ENCODE data around the gene DIAPH2. TPM values are rescaled to one million over a fixed set of nuclear protein-coding genes. Genes with fewer than 3 reads are reported as not detected.

The DIAPH2 gene
- total and polyA plus RNA-seq, 2 donors (not counting 1 experiment from before 2014, with no cell fraction given): 4.2 to 32.4 TPM

DNA sequence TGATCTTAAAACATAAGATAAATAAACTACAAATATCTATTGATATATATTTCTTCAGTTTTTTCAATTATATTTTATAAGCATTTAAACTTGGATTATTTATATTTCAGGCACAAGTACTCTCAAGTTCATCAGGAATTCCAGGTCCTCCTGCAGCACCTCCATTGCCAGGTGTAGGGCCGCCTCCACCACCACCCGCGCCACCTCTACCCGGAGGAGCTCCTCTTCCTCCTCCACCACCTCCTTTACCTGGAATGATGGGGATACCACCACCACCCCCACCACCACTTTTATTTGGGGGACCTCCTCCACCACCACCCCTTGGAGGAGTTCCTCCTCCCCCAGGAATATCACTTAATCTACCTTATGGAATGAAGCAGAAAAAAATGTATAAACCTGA, 273.1 kb downstream of the DIAPH2 start:
- ATAC-seq (ENCODE audit: low read depth): no peak

DNA sequence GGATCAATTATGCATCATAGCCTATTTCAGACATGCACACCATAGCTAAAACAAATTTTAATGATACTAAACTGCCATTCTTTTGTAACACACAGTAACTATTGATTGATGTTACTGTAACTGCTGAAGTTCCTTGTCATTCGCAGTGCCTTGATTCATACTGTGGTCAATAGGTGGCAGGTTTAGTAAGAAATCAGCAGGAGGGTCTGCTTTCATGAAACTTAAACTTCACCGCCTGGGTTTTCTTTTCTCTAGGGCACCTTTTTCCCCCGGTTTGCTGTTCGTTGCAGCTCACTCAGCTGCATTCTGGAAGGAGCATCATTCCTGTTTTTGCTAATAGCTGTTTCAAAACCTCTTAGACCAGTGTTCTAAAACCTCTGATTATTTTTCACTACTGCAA, 287.2 kb downstream of the DIAPH2 start:
- no peak for DNase-seq
- Histone ChIP-seq H4K20me1 (ENCODE audit: control insufficient read depth, insufficient read depth, low read length, poor library complexity, severe bottlenecking) (no peaks in the 10 kb centered on the region), H3K9me3 (ENCODE audit: control extremely low read depth in 1 of 3, control insufficient read depth in 2 of 3, insufficient read depth in 1 of 3, low read length in 2 of 3) (no peaks in the 10 kb centered on the region), H2AFZ (ENCODE audit: insufficient read depth, low read depth, low read length, poor library complexity, severe bottlenecking) (no peak overlapping the region), H3K4me1 (ENCODE audit: control insufficient read depth in 2 of 2, insufficient read depth in 2 of 2, low read length in 2 of 2) (no peaks in the 10 kb centered on the region), H3K36me3 (replicated peaks in 1 of 2; ENCODE audit: control extremely low read depth in 1 of 2, control insufficient read depth in 1 of 2, extremely low read depth in 1 of 2, insufficient read depth in 2 of 2, low read length in 1 of 2) (peaks cover 0 to 2% of the 10 kb centered on the region in 2 experiments), H3K4me3 (ENCODE audit: control extremely low read depth in 1 of 5, extremely low read depth in 1 of 5, insufficient read depth in 1 of 5, low read depth in 2 of 5, low read length in 4 of 5) (no peak overlapping the region), H3K9ac (ENCODE audit: low read length) (no peak overlapping the region), H3K27me3 (replicated peaks in 1 of 4; ENCODE audit: control extremely low read depth in 1 of 4, control insufficient read depth in 3 of 4, insufficient read depth in 4 of 4, low read length in 3 of 4) (no peaks in the 10 kb centered on the region), H3K4me2 (replicated peaks; ENCODE audit: low read depth, low read length, poor library complexity, severe bottlenecking) (no peak overlapping the region), H3K27ac (ENCODE audit: low read length in 2 of 2) (no peak overlapping the region), H3K79me2 (ENCODE audit: control insufficient read depth, insufficient read depth, low read length) (no peaks in the 10 kb centered on the region)
- ChIA-PET POLR2A (no interaction called here), CTCF (no interaction called here)
- Mint-ChIP-seq H3K27me3 (no peaks in the 10 kb centered on the region), H3K4me3 (no peak overlapping the region), H3K27ac (no peak overlapping the region), H3K9me3 (ENCODE audit: insufficient read depth) (no peaks in the 10 kb centered on the region), H3K4me1 (no peaks in the 10 kb centered on the region)
- no CpG with 5 or more reads among the region's 4 CpGs for WGBS (ENCODE audit: insufficient coverage)
- no peak for TF ChIP-seq EZH2 (IDR thresholded peaks at IDR 0.05; ENCODE audit: borderline replicate concordance, insufficient read depth, low read depth, low read length, poor library complexity, severe bottlenecking)
- TF ChIP-seq, protein P1, sequence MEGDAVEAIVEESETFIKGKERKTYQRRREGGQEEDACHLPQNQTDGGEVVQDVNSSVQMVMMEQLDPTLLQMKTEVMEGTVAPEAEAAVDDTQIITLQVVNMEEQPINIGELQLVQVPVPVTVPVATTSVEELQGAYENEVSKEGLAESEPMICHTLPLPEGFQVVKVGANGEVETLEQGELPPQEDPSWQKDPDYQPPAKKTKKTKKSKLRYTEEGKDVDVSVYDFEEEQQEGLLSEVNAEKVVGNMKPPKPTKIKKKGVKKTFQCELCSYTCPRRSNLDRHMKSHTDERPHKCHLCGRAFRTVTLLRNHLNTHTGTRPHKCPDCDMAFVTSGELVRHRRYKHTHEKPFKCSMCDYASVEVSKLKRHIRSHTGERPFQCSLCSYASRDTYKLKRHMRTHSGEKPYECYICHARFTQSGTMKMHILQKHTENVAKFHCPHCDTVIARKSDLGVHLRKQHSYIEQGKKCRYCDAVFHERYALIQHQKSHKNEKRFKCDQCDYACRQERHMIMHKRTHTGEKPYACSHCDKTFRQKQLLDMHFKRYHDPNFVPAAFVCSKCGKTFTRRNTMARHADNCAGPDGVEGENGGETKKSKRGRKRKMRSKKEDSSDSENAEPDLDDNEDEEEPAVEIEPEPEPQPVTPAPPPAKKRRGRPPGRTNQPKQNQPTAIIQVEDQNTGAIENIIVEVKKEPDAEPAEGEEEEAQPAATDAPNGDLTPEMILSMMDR (IDR thresholded peaks at IDR 0.05): no peak
- intact Hi-C loops (cut with micrococcal nuclease): no loop called here
- ATAC-seq (ENCODE audit: low read depth): no peak

More for the DNA sequence above, 273.1 kb downstream of the DIAPH2 start:
- H3K9ac ChIP-seq (ENCODE audit: low read length): no peak overlapping the region
- intact Hi-C loops (cut with micrococcal nuclease): no loop called here
- no peak for TF ChIP-seq EZH2 (IDR thresholded peaks at IDR 0.05; ENCODE audit: borderline replicate concordance, insufficient read depth, low read depth, low read length, poor library complexity, severe bottlenecking)
- TF ChIP-seq, protein P1 (IDR thresholded peaks at IDR 0.05): no peak
- H3K27me3 ChIP-seq (replicated peaks in 1 of 4; ENCODE audit: control extremely low read depth in 1 of 4, control insufficient read depth in 3 of 4, insufficient read depth in 4 of 4, low read length in 3 of 4): no peaks in the 10 kb centered on the region
- no peak overlapping the region for H3K4me3 ChIP-seq (ENCODE audit: control extremely low read depth in 1 of 5, extremely low read depth in 1 of 5, insufficient read depth in 1 of 5, low read depth in 2 of 5, low read length in 4 of 5)
- no peaks in the 10 kb centered on the region for H3K27me3 Mint-ChIP-seq
- no peak overlapping the region for H3K4me2 ChIP-seq (replicated peaks; ENCODE audit: low read depth, low read length, poor library complexity, severe bottlenecking)
- no peaks in the 10 kb centered on the region for H3K9me3 Mint-ChIP-seq (ENCODE audit: insufficient read depth)
- H3K9me3 ChIP-seq (ENCODE audit: control extremely low read depth in 1 of 3, control insufficient read depth in 2 of 3, insufficient read depth in 1 of 3, low read length in 2 of 3): peaks cover 0 to 15% (median 11%) of the 10 kb centered on the region in 3 donors
- H3K4me1 ChIP-seq (ENCODE audit: control insufficient read depth in 2 of 2, insufficient read depth in 2 of 2, low read length in 2 of 2): no peaks in the 10 kb centered on the region
- H3K27ac Mint-ChIP-seq: no peak overlapping the region
- no CpG with 5 or more reads among the region's 4 CpGs for WGBS (ENCODE audit: insufficient coverage)
- POLR2A ChIA-PET: no interaction called here
- peaks cover 0 to 17% of the 10 kb centered on the region in 2 experiments for H3K36me3 ChIP-seq (replicated peaks in 1 of 2; ENCODE audit: control extremely low read depth in 1 of 2, control insufficient read depth in 1 of 2, extremely low read depth in 1 of 2, insufficient read depth in 2 of 2, low read length in 1 of 2)
- no peak overlapping the region for H2AFZ ChIP-seq (ENCODE audit: insufficient read depth, low read depth, low read length, poor library complexity, severe bottlenecking)
- no peaks in the 10 kb centered on the region for H3K79me2 ChIP-seq (ENCODE audit: control insufficient read depth, insufficient read depth, low read length)
- no peak overlapping the region for H3K4me3 Mint-ChIP-seq
- no peaks in the 10 kb centered on the region for H3K4me1 Mint-ChIP-seq
- H4K20me1 ChIP-seq (ENCODE audit: control insufficient read depth, insufficient read depth, low read length, poor library complexity, severe bottlenecking): no peaks in the 10 kb centered on the region
- no peak for DNase-seq
- CTCF ChIA-PET: no interaction called here
- no peak overlapping the region for H3K27ac ChIP-seq (ENCODE audit: low read length in 2 of 2)

Measured in B cell (primary cell).